ENCODE results near the gene PIGH. TPM values are rescaled to one million over a fixed set of nuclear protein-coding genes. Genes with fewer than 3 reads are reported as not detected.

The PIGH gene

Small RNA genes lying within 50 kb of the gene (small RNA-seq; reads per million reads assigned to genes)
- gene AL132640.3 (ENCODE audit: low read depth) (not detected), gene RF00019 (ENCODE audit: low read depth) (not detected)

Data from mesenchymal stem cell (in vitro differentiated cells and primary cell).